K562 (cell line): ENCODE results near the gene ENDOV.

ENCODE experiments used
- CCNT2 ChIP-seq: IDR thresholded peaks from 2 replicates; pipeline ENCODE4 v1.6.1; 2011; ENCODE audit warnings: borderline replicate concordance, low read depth, mild to moderate bottlenecking, moderate library complexity, mixed read lengths, low read length; ENCODE audit not compliant: insufficient read length; ENCODE audit errors: extremely low read depth
- EGR1 ChIP-seq: fragments of 450-650 bp; conservative IDR thresholded peaks from 2 replicates; pipeline ENCODE4 v1.6.1; 2017; ENCODE audit warnings: mild to moderate bottlenecking
- PRPF4 ChIP-seq: fragments of 200-400 bp; formaldehyde crosslinking; IDR thresholded peaks from one replicate; pipeline ENCODE4 v1.6.1; 2017; ENCODE audit warnings: low read length, low read depth, mild to moderate bottlenecking; ENCODE audit not compliant: insufficient read depth, poor library complexity, severe bottlenecking

- TF ChIP-seq CCNT2 (no peak), PRPF4 (no peak), EGR1 (no peak)
Observed at GRCh38 chr17:80487511-80487910, 72.5 kb downstream of the ENDOV start.
